HepG2 (cell line): ENCODE data around the gene UBXN2A. TPM values are rescaled to one million over a fixed set of nuclear protein-coding genes. Genes with fewer than 3 reads are reported as not detected.

ENCODE experiments used
- AHR ChIP-seq: IDR thresholded peaks from 2 replicates; pipeline ENCODE4 v1.6.1; 2018; ENCODE audit warnings: missing genetic modification reagents, missing compliant biosample characterization
- FOSL1 ChIP-seq: sonication (generic); formaldehyde crosslinking; IDR thresholded peaks from 2 replicates; pipeline ENCODE4 v1.9.0; 2021; ENCODE audit warnings: missing genetic modification reagents, borderline replicate concordance
- GZF1 ChIP-seq: sonication (generic); formaldehyde crosslinking; IDR thresholded peaks from 2 replicates; pipeline ENCODE4 v1.5.1; 2020; ENCODE audit warnings: mild to moderate bottlenecking, missing genetic modification reagents
- HES4 ChIP-seq: sonication (generic); formaldehyde crosslinking; IDR thresholded peaks from 2 replicates; pipeline ENCODE4 v1.9.0; 2021; ENCODE audit warnings: mild to moderate bottlenecking, missing genetic modification reagents, borderline replicate concordance
- JARID2 ChIP-seq: sonication (generic); formaldehyde crosslinking; IDR thresholded peaks from 2 replicates; pipeline ENCODE4 v1.8.1; 2023; ENCODE audit warnings: missing genetic modification reagents, inconsistent platforms; ENCODE audit not compliant: insufficient replicate concordance
- MED13 ChIP-seq: sonication (generic); formaldehyde crosslinking; IDR thresholded peaks from 2 replicates; pipeline ENCODE4 v1.5.0; 2020; ENCODE audit warnings: missing genetic modification reagents
- NFYC ChIP-seq: IDR thresholded peaks from 2 replicates; pipeline ENCODE4 v1.6.1; 2016; ENCODE audit warnings: missing genetic modification reagents, missing compliant biosample characterization
- NONO ChIP-seq, 2 experiments: fragments of 450-650 bp in 1 of 2; sonication (generic) in 1 of 2; formaldehyde crosslinking in 1 of 2; IDR thresholded peaks in 1 of 2; conservative IDR thresholded peaks in 1 of 2; 2 replicates each; pipeline versions ENCODE4 v1.6.1 to v1.8.0; 2017 to 2022; ENCODE audit warnings: mild to moderate bottlenecking in 1 of 2, missing genetic modification reagents in 1 of 2, moderate library complexity in 1 of 2
- PHF21A ChIP-seq: sonication (generic); formaldehyde crosslinking; IDR thresholded peaks from 2 replicates; pipeline ENCODE4 v1.5.0; 2020; ENCODE audit warnings: mild to moderate bottlenecking, missing genetic modification reagents
- RBM39 ChIP-seq: fragments of 200-400 bp; formaldehyde crosslinking; IDR thresholded peaks from one replicate; pipeline ENCODE4 v1.6.1; 2018; ENCODE audit warnings: antibody characterized with exemption, mild to moderate bottlenecking, low read depth, low read length; ENCODE audit not compliant: poor library complexity, severe bottlenecking
- SUZ12 ChIP-seq: fragments of 150-350 bp; IDR thresholded peaks from 2 replicates; pipeline ENCODE4 v1.6.1; 2014; ENCODE audit warnings: low read depth, low read length
- ZBTB4 ChIP-seq: sonication (generic); formaldehyde crosslinking; IDR thresholded peaks from 2 replicates; pipeline ENCODE4 v1.4.0; 2020; ENCODE audit warnings: missing genetic modification reagents, mild to moderate bottlenecking, borderline replicate concordance
- ZNF253 ChIP-seq: sonication (generic); formaldehyde crosslinking; IDR thresholded peaks from 2 replicates; pipeline ENCODE4 v1.8.0; 2022; ENCODE audit warnings: mild to moderate bottlenecking, missing genetic modification reagents, borderline replicate concordance
- ZNF256 ChIP-seq: sonication (generic); formaldehyde crosslinking; conservative IDR thresholded peaks from 2 replicates; pipeline ENCODE4 v1.4.0; 2020; ENCODE audit warnings: missing genetic modification reagents
- ZNF264 ChIP-seq: sonication (generic); formaldehyde crosslinking; IDR thresholded peaks from 2 replicates; pipeline ENCODE4 v1.4.0; 2020; ENCODE audit warnings: missing genetic modification reagents
- ZNF44 ChIP-seq: sonication (generic); formaldehyde crosslinking; IDR thresholded peaks from 2 replicates; pipeline ENCODE4 v1.5.1; 2020; ENCODE audit warnings: mild to moderate bottlenecking, missing genetic modification reagents
- ZNF546 ChIP-seq: sonication (generic); formaldehyde crosslinking; conservative IDR thresholded peaks from 2 replicates; pipeline ENCODE4 v1.8.1; 2023; ENCODE audit warnings: mild to moderate bottlenecking, missing genetic modification reagents
- polyA plus RNA-seq, 8 experiments: library from polyadenylated mRNA; depleted of rRNA in 3 of 8; stranded (reverse) in 7 of 8; unstranded in 1 of 8; fragments of >200 nt; fragmentation: Illumina TruSeq in 4 of 8; extraction: Trizol in 4 of 8; gene quantifications; 2 replicates each; pipeline versions ENCODE4 v1.2.1 to v1.2.3, GENCODE V29; 2011 to 2016; ENCODE audit warnings: low read depth in 4 of 8, missing spikeins in 1 of 8, mixed read lengths in 1 of 8; ENCODE audit not compliant: insufficient read depth in 1 of 8
- total RNA-seq, 5 experiments: library from RNA; depleted of rRNA; stranded (reverse); fragments of >200 nt; fragmentation: Illumina TruSeq; extraction: Trizol; gene quantifications; 2 replicates each; pipeline ENCODE4 v1.2.3, GENCODE V29; 2016; ENCODE audit warnings: low read depth in 1 of 5
- TF ChIP-seq, protein P1 (sequence below): sonication (generic); formaldehyde crosslinking; IDR thresholded peaks from 2 replicates; pipeline ENCODE4 v1.5.1; 2020; ENCODE audit warnings: missing genetic modification reagents, mild to moderate bottlenecking, borderline replicate concordance
- TF ChIP-seq, protein P2 (sequence below): sonication (generic); formaldehyde crosslinking; IDR thresholded peaks from 2 replicates; pipeline ENCODE4 v1.4.0; 2020; ENCODE audit warnings: missing genetic modification reagents, borderline replicate concordance

The UBXN2A gene
- total and polyA plus RNA-seq, 2 of the 13 experiments (the other 11 are each of a cell fraction or from before 2014, with no cell fraction given) = 8.3 to 20.9 TPM

DNA sequence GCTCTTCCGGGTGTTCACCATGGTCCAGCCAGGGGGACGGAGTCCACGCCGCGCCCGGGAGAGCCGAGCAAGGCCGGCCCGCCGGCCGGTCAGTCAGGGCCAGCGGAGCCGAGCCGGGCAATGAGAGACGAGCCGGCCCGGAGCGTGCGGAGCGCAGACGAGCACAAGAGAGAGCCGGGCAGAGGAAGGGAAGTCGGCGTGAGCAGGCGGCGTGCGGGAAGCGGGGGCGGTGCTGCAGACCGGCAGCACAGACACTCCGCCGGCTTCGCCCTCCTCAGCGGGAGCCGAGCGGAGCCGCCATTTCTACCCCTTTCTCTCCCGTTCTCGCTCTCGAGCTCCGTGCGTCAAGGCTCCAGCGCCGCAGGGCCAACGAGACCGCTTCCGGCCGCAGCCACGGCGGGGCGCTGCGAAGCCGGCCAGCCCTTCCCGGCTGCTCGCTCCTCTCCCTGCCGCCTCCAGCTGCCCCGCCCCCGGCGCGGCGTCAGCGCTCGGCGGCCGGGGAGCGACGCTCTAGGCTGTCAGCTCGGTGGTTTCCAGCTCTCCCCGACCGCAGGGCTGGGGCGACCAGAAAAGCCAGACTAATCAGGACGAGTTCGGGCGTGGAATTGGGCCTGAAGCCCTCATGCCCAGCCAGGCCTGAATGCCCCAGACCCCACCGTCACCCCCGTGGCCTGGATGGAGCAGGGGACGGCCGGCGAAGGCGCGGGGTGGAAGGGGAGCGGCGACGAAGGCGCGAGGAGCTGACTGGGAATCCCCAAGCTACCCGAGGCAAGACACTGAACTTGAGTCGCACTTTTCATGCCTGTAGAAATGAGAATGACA, 13.3 kb upstream of the UBXN2A start, which contains the start of gene ATAD2B (continued):
- peak; percentile 72; the same call in 1 of the 2 replicates for TF ChIP-seq HES4 (CRISPR knock-in tag)
- peak; percentile 86; the same call in 1 of the 2 replicates for TF ChIP-seq AHR (CRISPR knock-in tag)
- peak; percentile 77; the same call in 1 of the 2 replicates for TF ChIP-seq GZF1 (CRISPR knock-in tag)
- TF ChIP-seq PHF21A (CRISPR knock-in tag) = peak; percentile 93
- TF ChIP-seq NONO (IDR thresholded peaks at IDR 0.05) = no peak
- TF ChIP-seq NONO (CRISPR knock-in tag; conservative IDR thresholded peaks at IDR 0.05) = peak; percentile 98
- TF ChIP-seq SUZ12 = no peak
- TF ChIP-seq ZNF253 (CRISPR knock-in tag) = peak; percentile 93
- TF ChIP-seq ZNF44 (CRISPR knock-in tag) = no peak
- TF ChIP-seq NFYC (CRISPR knock-in tag) = no peak; the same call in 1 of the 2 replicates
- peak; percentile 85 for TF ChIP-seq MED13
- no peak; the same call in 1 of the 2 replicates for TF ChIP-seq ZBTB4
- TF ChIP-seq ZNF256 (CRISPR knock-in tag) = peak; percentile 84
- TF ChIP-seq RBM39 = peak; percentile 96
- TF ChIP-seq, protein P1, sequence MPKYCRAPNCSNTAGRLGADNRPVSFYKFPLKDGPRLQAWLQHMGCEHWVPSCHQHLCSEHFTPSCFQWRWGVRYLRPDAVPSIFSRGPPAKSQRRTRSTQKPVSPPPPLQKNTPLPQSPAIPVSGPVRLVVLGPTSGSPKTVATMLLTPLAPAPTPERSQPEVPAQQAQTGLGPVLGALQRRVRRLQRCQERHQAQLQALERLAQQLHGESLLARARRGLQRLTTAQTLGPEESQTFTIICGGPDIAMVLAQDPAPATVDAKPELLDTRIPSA (CRISPR knock-in tag) = peak; percentile 92; the same call in 1 of the 2 replicates
- peak; percentile 40; the same call in 1 of the 2 replicates for TF ChIP-seq FOSL1
- TF ChIP-seq JARID2 (CRISPR knock-in tag) = peak; percentile 44
- peak; percentile 89 for TF ChIP-seq ZNF264 (CRISPR knock-in tag)
- peak; percentile 59 for TF ChIP-seq ZNF546 (CRISPR knock-in tag)
- TF ChIP-seq, protein P2, sequence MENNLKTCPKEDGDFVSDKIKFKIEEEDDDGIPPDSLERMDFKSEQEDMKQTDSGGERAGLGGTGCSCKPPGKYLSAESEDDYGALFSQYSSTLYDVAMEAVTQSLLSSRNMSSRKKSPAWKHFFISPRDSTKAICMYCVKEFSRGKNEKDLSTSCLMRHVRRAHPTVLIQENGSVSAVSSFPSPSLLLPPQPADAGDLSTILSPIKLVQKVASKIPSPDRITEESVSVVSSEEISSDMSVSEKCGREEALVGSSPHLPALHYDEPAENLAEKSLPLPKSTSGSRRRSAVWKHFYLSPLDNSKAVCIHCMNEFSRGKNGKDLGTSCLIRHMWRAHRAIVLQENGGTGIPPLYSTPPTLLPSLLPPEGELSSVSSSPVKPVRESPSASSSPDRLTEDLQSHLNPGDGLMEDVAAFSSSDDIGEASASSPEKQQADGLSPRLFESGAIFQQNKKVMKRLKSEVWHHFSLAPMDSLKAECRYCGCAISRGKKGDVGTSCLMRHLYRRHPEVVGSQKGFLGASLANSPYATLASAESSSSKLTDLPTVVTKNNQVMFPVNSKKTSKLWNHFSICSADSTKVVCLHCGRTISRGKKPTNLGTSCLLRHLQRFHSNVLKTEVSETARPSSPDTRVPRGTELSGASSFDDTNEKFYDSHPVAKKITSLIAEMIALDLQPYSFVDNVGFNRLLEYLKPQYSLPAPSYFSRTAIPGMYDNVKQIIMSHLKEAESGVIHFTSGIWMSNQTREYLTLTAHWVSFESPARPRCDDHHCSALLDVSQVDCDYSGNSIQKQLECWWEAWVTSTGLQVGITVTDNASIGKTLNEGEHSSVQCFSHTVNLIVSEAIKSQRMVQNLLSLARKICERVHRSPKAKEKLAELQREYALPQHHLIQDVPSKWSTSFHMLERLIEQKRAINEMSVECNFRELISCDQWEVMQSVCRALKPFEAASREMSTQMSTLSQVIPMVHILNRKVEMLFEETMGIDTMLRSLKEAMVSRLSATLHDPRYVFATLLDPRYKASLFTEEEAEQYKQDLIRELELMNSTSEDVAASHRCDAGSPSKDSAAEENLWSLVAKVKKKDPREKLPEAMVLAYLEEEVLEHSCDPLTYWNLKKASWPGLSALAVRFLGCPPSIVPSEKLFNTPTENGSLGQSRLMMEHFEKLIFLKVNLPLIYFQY (CRISPR knock-in tag) = peak; percentile 83
